Endothelial cell of umbilical vein (primary cell): Measurements from ENCODE around the gene MSH3. TPM values are rescaled to one million over a fixed set of nuclear protein-coding genes. Genes with fewer than 3 reads are reported as not detected.

Experiments used
- BruUV-seq: library from RNA; stranded (reverse); fragments of 400-500 nt; replicated peaks from 2 replicates; lab custom pipeline; 2021; lab: Mats Ljungman, UMichigan
- CTCF ChIA-PET: fragments of 300-600, 350-600 bp; sonication (Branson Sonifier 250); formaldehyde crosslinking; loops from one replicate; lab custom pipeline; 2021; ENCODE audit warnings: antibody characterized with exemption, inconsistent platforms; lab: Charles Lee
- POLR2A ChIA-PET: fragments of 300-600, 350-600 bp; sonication (Branson Sonifier 250); formaldehyde crosslinking; loops from one replicate; lab custom pipeline; 2021; ENCODE audit warnings: antibody characterized with exemption, inconsistent platforms; lab: Charles Lee
- DNase-seq: peaks from one replicate; pipeline ENCODE4 v3.0.0-alpha.2; 2011; ENCODE audit warnings: low read depth, low spot score
- FAIRE-seq: peaks from 2 replicates; lab custom pipeline; 2011; peaks lifted over from hg19 to GRCh38; lab: Jason Lieb, UNC
- H2AFZ ChIP-seq: 2 replicates; pipeline ENCODE4 v1.6.0; 2012; ENCODE audit warnings: low read depth, low read length, control low read depth, inconsistent platforms
- H3K27ac ChIP-seq: 2 replicates; pipeline ENCODE4 v1.5.1; 2011; ENCODE audit warnings: low read depth, mild to moderate bottlenecking, control low read depth, low read length, moderate library complexity; ENCODE audit not compliant: insufficient read depth
- H3K27me3 ChIP-seq, 2 experiments: 2 replicates each; pipeline versions ENCODE4 v1.6.0 to v1.6.1; 2011; ENCODE audit warnings: low read length in 2 of 2, mixed read lengths in 1 of 2; ENCODE audit not compliant: control insufficient read depth in 2 of 2, insufficient read depth in 2 of 2
- H3K36me3 ChIP-seq, 2 experiments: 2 replicates in 1 of 2; 3 replicates in 1 of 2; pipeline ENCODE4 v1.5.1; 2011; ENCODE audit warnings: low read length in 2 of 2, mild to moderate bottlenecking in 1 of 2, moderate library complexity in 1 of 2; ENCODE audit not compliant: control insufficient read depth in 2 of 2, insufficient read depth in 2 of 2; ENCODE audit errors: extremely low read depth in 1 of 2
- H3K4me1 ChIP-seq: 3 replicates; pipeline ENCODE4 v1.5.1; 2011; ENCODE audit warnings: mild to moderate bottlenecking, low read length; ENCODE audit not compliant: control insufficient read depth, insufficient read depth; ENCODE audit errors: extremely low read depth
- H3K4me2 ChIP-seq: 2 replicates; pipeline ENCODE4 v1.6.1; 2011; ENCODE audit warnings: low read length, control low read depth, mixed read lengths; ENCODE audit not compliant: insufficient read depth
- H3K4me3 ChIP-seq, 3 experiments: fragments of 200-600 bp in 1 of 3; sonication (generic), shearing (Covaris generic) in 1 of 3; replicated peaks in 1 of 3; 2 replicates each; pipeline ENCODE4 v1.5.1; 2011 to 2016; ENCODE audit warnings: control low read depth in 3 of 3, low read length in 3 of 3, mild to moderate bottlenecking in 2 of 3, inconsistent platforms in 1 of 3, low read depth in 1 of 3, moderate library complexity in 1 of 3; ENCODE audit not compliant: insufficient read depth in 1 of 3
- H3K79me2 ChIP-seq: 2 replicates; pipeline ENCODE4 v1.6.0; 2012; ENCODE audit warnings: low read length, inconsistent platforms; ENCODE audit not compliant: control insufficient read depth, insufficient read depth
- H3K9ac ChIP-seq: replicated peaks from 2 replicates; pipeline ENCODE3; 2011; ENCODE audit warnings: low read length, control low read depth; ENCODE audit not compliant: insufficient read depth; ENCODE audit errors: extremely low read depth
- H3K9me1 ChIP-seq: replicated peaks from 3 replicates; pipeline ENCODE4 v1.6.0; 2011; ENCODE audit warnings: mild to moderate bottlenecking, low read length; ENCODE audit not compliant: control insufficient read depth, insufficient read depth; ENCODE audit errors: extremely low read depth
- H3K9me3 ChIP-seq: replicated peaks from 2 replicates; pipeline ENCODE4 v1.5.1; 2012; ENCODE audit warnings: low read length, inconsistent platforms; ENCODE audit not compliant: control insufficient read depth, insufficient read depth
- H4K20me1 ChIP-seq: replicated peaks from 2 replicates; pipeline ENCODE3; 2011; ENCODE audit warnings: mild to moderate bottlenecking, low read length; ENCODE audit not compliant: control insufficient read depth, insufficient read depth; ENCODE audit errors: extremely low read depth
- CTCF ChIP-seq, 2 donors: IDR thresholded peaks; 1 replicate in 1 of 2; 2 replicates in 1 of 2; pipeline ENCODE4 v1.5.1; 2011; ENCODE audit warnings: low read length in 2 of 2, mild to moderate bottlenecking in 2 of 2, moderate library complexity in 2 of 2, control low read depth in 1 of 2, inconsistent platforms in 1 of 2, low read depth in 1 of 2; ENCODE audit not compliant: insufficient read depth in 1 of 2; ENCODE audit errors: extremely low read depth in 1 of 2
- EZH2 ChIP-seq: IDR thresholded peaks from 2 replicates; pipeline ENCODE4 v1.6.1; 2012; ENCODE audit warnings: borderline replicate concordance, low read depth, mild to moderate bottlenecking, moderate library complexity, low read length, inconsistent platforms; ENCODE audit not compliant: severe bottlenecking
- FOS ChIP-seq: IDR thresholded peaks from 2 replicates; pipeline ENCODE4 v1.6.1; 2011; ENCODE audit warnings: mild to moderate bottlenecking, low read length, moderate library complexity, borderline replicate concordance; ENCODE audit not compliant: insufficient read depth
- GATA2 ChIP-seq: IDR thresholded peaks from 2 replicates; pipeline ENCODE4 v1.7.0; 2011; ENCODE audit warnings: low read depth, mild to moderate bottlenecking, moderate library complexity, mixed read lengths, low read length; ENCODE audit not compliant: insufficient read length, insufficient read depth
- JUN ChIP-seq: IDR thresholded peaks from 2 replicates; pipeline ENCODE4 v1.6.1; 2011; ENCODE audit warnings: borderline replicate concordance, low read depth; ENCODE audit not compliant: insufficient read length, insufficient read depth
- MAX ChIP-seq: IDR thresholded peaks from 2 replicates; pipeline ENCODE4 v1.6.1; 2011; ENCODE audit not compliant: insufficient read depth, insufficient read length
- MYC ChIP-seq: IDR thresholded peaks from one replicate; pipeline ENCODE4 v1.6.1; 2011; ENCODE audit warnings: mild to moderate bottlenecking, low read depth, low read length
- POLR2A ChIP-seq: IDR thresholded peaks from 2 replicates; pipeline ENCODE4 v1.6.1; 2012; ENCODE audit warnings: low read depth, mild to moderate bottlenecking, control low read depth, low read length
- POLR2AphosphoS5 ChIP-seq: IDR thresholded peaks from 2 replicates; pipeline ENCODE4 v1.6.1; 2012; ENCODE audit warnings: low read depth, mild to moderate bottlenecking, control low read depth, low read length, moderate library complexity; ENCODE audit not compliant: insufficient read depth
- dilution Hi-C: fragments of 300-500 bp; cut with MboI; formaldehyde crosslinking; loops from one replicate; pipeline ENCODE4 v1.15.0; 2019; ENCODE audit warnings: low sequenced_read_pairs; ENCODE audit not compliant: extremely low pct_ligation_motif_present
- intact Hi-C: fragments of 100-400 bp; cut with micrococcal nuclease; formaldehyde crosslinking; loops from one replicate; pipeline ENCODE4 v1.10.0; 2022
- polyA plus RNA-seq, 4 experiments: library from polyadenylated mRNA; depleted of rRNA in 3 of 4; stranded (reverse) in 3 of 4; unstranded in 1 of 4; fragments of >200 nt; gene quantifications; 2 replicates each; pipeline versions ENCODE4 v1.2.1 to v1.2.3, GENCODE V29; 2011 to 2012; ENCODE audit warnings: missing spikeins in 1 of 4
- total RNA-seq: library from RNA; stranded (reverse); gene quantifications from 2 replicates; pipeline ENCODE4 v1.2.3, GENCODE V29; 2021

The MSH3 gene
- total and polyA plus RNA-seq, 2 donors (not counting 3 experiments of a cell fraction or from before 2014, with no cell fraction given): 2.0 to 13.0 TPM

- TF ChIP-seq POLR2A (no peak), FOS (no peak), POLR2AphosphoS5 (no peak), CTCF (IDR thresholded peaks at IDR 0.05; ENCODE audit: extremely low read depth in 1 of 2, insufficient read depth in 1 of 2, low read depth in 1 of 2, low read length in 2 of 2) (no peak), MYC (no peak), MAX (no peak), GATA2 (no peak), JUN (no peak), EZH2 (no peak)
- BruUV-seq: no TSS peak
- no peak for DNase-seq
- no peaks in the 10 kb centered on the region for H3K27me3 ChIP-seq
- dilution Hi-C loops: no loop called here
- no peaks in the 10 kb centered on the region for H3K36me3 ChIP-seq
- POLR2A ChIA-PET: no interaction called here
- peaks cover 6% of the 10 kb centered on the region for H3K4me1 ChIP-seq
- intact Hi-C loops: loop anchor here (5.0 kb wide), 1 partner anchor 251 kb away; the partner anchor contains the start of gene RASGRF2
- CTCF ChIA-PET: interaction anchor here (0.5 to 4.1 kb wide), 6 partner anchors 9 to 484 kb away, joined by 3 to 48 read pairs (median 6); no protein-coding TSS in a partner anchor
- H3K9ac ChIP-seq: no peak overlapping the region
- no peak overlapping the region for H2AFZ ChIP-seq
- H4K20me1 ChIP-seq: no peaks in the 10 kb centered on the region
- no peak for FAIRE-seq
- H3K79me2 ChIP-seq: no peaks in the 10 kb centered on the region
- no peaks in the 10 kb centered on the region for H3K9me1 ChIP-seq
- H3K9me3 ChIP-seq: no peaks in the 10 kb centered on the region
- no peak overlapping the region for H3K4me3 ChIP-seq
- no peak overlapping the region for H3K4me2 ChIP-seq
- no peak overlapping the region for H3K27ac ChIP-seq
These were observed 56.8 kb downstream of the MSH3 start for GRCh38 chr5:80711216-80711615.
